D721Med (cell line): ENCODE measurements around the gene ITGA1.

Experiments
- DNase-seq: peaks from one replicate; pipeline ENCODE4 v3.0.0; 2011; ENCODE audit warnings: low spot score; ENCODE audit not compliant: insufficient read length
- FAIRE-seq: peaks from 2 replicates; lab custom pipeline; 2011; peaks lifted over from hg19 to GRCh38; lab: Jason Lieb, UNC
- TF ChIP-seq, protein P1 (sequence below): IDR thresholded peaks from 2 replicates; pipeline ENCODE4 v1.5.1; 2012; ENCODE audit warnings: mild to moderate bottlenecking, control low read depth; ENCODE audit not compliant: insufficient read depth; ENCODE audit errors: missing control alignments

ITGA1 gene

GRCh38 chr5:52943285-52943684 lies 155.6 kb downstream of the ITGA1 start:
- FAIRE-seq (no peak), DNase-seq (no peak)
- TF ChIP-seq, protein P1, sequence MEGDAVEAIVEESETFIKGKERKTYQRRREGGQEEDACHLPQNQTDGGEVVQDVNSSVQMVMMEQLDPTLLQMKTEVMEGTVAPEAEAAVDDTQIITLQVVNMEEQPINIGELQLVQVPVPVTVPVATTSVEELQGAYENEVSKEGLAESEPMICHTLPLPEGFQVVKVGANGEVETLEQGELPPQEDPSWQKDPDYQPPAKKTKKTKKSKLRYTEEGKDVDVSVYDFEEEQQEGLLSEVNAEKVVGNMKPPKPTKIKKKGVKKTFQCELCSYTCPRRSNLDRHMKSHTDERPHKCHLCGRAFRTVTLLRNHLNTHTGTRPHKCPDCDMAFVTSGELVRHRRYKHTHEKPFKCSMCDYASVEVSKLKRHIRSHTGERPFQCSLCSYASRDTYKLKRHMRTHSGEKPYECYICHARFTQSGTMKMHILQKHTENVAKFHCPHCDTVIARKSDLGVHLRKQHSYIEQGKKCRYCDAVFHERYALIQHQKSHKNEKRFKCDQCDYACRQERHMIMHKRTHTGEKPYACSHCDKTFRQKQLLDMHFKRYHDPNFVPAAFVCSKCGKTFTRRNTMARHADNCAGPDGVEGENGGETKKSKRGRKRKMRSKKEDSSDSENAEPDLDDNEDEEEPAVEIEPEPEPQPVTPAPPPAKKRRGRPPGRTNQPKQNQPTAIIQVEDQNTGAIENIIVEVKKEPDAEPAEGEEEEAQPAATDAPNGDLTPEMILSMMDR = no peak

- DNase-seq (no peak), FAIRE-seq (no peak)
- TF ChIP-seq, protein P1 = no peak
Measured at GRCh38 chr5:52943808-52944207, 156.1 kb downstream of the ITGA1 start.

- DNase-seq (no peak), FAIRE-seq (no peak)
- TF ChIP-seq, protein P1 = no peak
Measured at GRCh38 chr5:52945040-52945439, 157.3 kb downstream of the ITGA1 start.

- DNase-seq (no peak), FAIRE-seq (no peak)
- TF ChIP-seq, protein P1 = no peak
Measured at GRCh38 chr5:52947208-52947607, 159.5 kb downstream of the ITGA1 start.

DNA sequence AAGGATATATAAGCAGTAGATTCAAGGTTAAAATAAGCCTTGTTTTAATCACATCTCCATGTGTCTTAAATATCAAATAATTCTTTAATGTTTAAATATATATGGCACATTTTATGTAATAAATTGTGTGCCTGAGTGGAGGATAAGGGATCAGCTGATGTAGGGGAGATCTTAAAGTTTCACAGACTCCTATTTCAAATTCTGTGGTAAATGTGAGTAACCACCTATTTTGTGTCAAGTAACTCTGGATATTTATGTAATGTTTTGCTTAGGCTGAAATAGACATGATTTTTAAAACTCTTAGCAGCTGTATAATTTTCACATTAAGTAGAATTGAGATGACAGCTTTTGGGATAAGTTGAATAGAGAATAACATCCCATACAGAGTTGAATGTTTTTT lies 160.1 kb downstream of the ITGA1 start:
- TF ChIP-seq, protein P1 = no peak
- DNase-seq = no peak
- FAIRE-seq = no peak

- no peak for DNase-seq
- FAIRE-seq = peak; percentile 69
- TF ChIP-seq, protein P1 = peak; percentile 80
Measured at GRCh38 chr5:52948418-52949076, 160.8 kb downstream of the ITGA1 start.

GRCh38 chr5:52950686-52951085 lies 163.0 kb downstream of the ITGA1 start:
- DNase-seq (no peak), FAIRE-seq (no peak)
- TF ChIP-seq, protein P1 = no peak
